DMS53 treated with DMSO at 0.1 percent for 48 hours (cell line): ENCODE measurements around the gene FGD6.
A peak's percentile ranks its signal among the peaks of the same experiment; 100 is the strongest.
"Not testable (repeated sequence)": the region's sequence is repeated elsewhere in the genome, so short reads cannot be mapped to it uniquely, and the experiment has no call there.

Experiments used
- DNase-seq: peaks from one replicate; lab custom pipeline; 2025; ENCODE audit not compliant: unreplicated experiment; lab: John Stamatoyannopoulos, UW

Gene FGD6

DNA sequence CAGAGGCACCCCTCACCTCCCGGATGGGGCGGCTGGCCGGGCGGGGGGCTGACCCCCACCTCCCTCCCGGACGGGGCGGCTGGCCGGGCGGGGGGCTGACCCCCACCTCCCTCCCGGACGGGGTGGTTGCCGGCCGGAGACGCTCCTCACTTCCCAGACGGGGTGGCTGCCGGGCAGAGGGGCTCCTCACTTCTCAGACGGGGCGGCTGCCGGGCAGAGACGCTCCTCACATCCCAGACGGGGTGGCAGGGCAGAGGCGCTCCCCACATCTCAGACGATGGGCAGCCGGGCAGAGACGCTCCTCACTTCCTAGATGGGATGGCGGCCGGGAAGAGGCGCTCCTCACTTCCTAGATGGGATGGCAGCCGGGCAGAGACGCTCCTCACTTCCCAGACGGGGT lies 18.4 kb upstream of the FGD6 start:
- DNase-seq = not testable (repeated sequence)

GRCh38 chr12:95234187-95234586 lies 16.9 kb upstream of the FGD6 start:
- DNase-seq = not testable (repeated sequence)

DNA sequence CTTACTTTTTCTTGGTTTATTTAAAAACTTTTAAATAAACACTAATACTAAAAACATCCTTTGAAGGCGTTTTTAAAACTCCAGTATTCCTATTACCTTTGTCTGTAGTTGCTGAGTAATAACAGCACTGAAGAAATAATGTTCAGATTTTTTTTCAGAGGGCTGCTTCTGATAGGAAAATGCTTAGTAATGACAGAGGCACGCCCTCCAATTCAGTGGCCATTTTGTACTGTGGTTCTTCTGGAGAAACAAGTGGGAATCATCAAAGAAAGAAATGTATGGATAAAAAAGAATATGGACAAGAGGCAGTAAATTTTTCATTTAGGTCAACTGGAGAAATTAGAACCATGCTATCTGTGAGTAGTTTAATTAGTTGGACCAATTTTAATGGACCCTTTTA lies 13.9 kb upstream of the FGD6 start:
- no peak for DNase-seq

DNA sequence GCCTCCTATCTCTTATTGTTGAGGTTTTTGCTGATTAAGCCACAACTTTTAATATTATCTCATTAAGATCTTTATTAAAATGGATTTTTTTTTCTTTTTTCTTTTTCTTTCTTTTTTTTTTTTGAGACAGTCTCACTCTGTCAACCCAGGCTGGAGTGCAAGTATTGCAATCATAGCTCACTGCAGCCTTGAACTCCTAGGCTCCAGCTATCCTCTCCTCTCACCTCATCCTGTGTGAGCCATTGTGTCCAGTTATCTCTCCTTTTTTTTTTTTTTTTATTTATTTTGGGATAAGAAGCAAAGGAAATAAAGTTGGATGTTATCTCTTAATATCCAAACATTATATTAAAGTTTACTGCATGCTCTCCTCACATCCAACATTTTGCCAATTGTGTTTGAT lies 13.0 kb upstream of the FGD6 start:
- DNase-seq = no peak

DNA sequence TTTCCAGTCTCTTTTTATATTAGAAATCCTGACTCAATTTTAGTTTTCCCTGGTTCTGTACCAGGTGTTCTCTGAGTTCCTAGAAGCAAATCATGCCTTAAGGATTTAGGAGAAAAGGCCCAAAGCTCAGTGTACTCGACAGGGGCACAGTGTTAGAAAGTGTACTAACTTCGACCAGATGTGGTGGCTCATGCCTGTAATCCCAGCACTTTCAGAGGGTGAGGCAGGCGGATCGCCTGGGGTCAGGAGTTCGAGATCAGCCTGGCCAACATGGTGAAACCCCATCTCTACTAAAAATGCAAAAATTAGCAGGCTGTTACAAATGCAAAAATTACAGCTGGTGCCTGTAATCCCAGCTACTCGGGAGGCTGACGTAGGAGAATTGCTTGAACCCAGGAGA lies 12.4 kb upstream of the FGD6 start:
- DNase-seq = no peak

DNA sequence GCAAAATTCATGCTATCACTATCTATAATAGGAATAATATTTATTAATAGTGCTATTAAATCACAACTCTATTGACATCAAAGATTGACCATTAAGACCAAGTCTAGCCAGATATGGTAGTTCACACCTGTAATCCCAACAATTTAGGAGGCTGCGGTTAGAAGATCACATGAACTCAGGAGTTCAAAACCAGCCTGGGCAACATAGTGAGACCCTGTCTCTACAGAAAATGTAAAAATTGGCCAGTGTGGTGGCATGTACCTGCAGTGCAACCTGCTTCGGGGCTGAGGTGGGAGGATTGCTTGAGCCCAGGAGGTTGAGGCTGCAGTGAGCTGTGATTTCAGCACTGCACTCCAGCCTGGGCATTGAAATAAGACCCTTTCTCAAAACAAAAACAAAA lies 11.3 kb upstream of the FGD6 start:
- no peak for DNase-seq

DNA sequence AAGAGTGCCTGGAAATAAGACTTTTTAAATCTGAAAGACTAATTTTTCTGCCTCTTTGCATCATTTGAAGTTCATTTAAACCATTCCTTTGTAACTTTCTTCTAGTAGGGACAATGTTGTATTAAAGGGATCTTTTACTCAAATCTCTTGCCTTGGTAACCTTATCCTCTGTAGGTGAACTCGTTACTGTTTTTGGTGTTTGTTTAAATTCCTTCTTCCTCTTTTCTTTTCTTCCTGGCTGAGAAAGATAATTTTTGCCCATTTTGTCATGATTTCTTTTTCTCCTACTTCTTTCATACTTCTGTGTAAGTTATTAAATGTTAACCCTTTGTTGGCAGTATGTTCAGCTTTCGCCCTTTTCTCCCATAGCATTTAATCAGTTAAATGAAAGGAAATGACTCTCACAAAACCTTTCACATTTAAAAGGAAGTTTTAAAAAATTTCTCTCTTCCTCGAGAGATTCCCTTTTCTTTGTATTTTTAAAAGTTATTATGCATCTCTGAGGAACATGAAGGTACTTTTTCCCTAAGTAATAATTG lies 10.6 kb upstream of the FGD6 start:
- DNase-seq = no peak

GRCh38 chr12:95225645-95226212 lies 8.5 kb upstream of the FGD6 start:
- DNase-seq = no peak

DNA sequence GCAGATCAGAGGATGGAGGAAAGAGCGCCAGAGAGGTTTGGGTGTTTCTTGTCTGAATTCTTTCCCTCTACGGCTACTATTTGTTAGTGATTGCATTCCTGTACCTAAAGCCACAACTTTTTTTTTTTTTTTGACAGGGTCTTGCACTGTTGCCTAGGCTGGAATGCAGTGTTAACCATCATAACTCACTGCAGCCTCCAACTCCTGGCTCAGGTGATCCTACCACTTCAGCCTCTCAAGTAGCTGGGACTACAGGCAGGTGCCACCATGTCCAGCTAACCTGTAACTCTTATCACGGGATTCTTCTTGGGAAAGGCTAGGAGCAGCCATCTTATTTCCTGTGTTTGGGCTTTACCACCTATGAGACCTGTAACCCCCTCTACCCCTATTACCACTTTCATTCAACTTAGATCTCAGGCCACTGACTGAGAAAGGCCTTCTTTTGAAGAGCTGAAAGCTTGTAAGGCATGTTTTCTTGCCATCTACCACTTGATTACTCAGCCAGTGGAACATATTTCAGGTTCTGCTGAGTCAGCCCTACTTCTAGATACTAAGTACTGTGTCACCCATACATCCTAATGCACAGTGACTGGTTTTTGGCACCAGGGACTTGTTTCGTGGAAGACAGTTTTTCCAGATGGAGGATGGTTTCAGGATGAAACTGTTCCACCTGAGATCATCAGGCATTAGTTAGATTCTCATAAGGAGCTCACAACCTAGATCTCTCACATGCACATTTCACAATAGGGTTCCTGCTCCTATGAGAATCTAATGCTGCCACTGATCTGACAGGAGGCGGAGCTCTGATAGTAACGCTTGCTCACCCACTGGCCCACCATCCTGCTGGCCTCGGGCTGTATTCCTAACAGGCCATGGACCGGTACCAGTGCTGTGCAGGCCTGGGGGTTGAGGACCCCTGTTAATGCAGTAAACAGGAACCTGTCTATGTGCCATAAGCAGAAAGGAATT lies 7.2 kb upstream of the FGD6 start:
- no peak for DNase-seq

GRCh38 chr12:95220726-95221125 lies 3.5 kb upstream of the FGD6 start:
- DNase-seq = no peak

DNA sequence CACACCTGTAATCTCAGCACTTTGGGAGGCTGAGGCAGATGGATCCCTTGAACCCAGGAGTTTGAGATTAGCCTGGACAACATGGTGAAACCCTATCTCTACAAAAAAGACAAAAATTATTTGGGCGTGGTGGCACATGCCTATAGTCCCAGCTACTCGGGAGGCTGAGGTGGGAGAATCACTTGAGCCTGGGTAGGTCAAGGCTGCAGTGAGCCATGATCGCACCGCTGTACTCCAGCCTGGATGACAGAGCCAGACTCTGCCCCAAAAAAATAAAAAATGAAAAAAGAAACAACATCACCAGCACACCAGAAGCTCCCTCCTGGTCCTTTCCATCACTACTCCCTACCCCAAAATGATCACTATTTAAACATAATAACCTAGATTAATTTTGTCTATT lies 2.9 kb upstream of the FGD6 start:
- no peak for DNase-seq

GRCh38 chr12:95218150-95219133 lies 1.2 kb upstream of the FGD6 start:
- DNase-seq = peak; percentile 65

- DNase-seq = peak; percentile 75
Measured at GRCh38 chr12:95216711-95217376, 423 bp downstream of the FGD6 start.

GRCh38 chr12:95215949-95216348 lies 1.3 kb downstream of the FGD6 start:
- DNase-seq = peak; percentile 54

DNA sequence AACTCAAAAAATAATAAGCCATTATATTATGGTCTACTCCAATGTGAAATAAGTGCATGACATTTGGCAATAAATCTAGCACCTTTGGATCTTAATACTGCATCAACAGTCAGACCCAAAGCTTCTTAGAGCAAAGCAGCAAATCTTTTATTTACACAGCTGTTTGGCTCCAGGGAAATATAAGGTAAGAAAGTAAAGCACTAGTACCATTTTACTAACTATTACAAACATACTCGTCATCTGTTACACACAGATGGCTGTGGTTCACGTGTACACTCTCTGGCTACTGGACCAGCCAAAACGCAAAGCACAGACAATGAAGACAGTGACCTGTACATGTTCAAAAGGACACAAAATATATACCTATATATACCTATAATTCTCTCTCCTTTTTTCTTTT lies 2.8 kb downstream of the FGD6 start:
- DNase-seq = peak; percentile 87

DNA sequence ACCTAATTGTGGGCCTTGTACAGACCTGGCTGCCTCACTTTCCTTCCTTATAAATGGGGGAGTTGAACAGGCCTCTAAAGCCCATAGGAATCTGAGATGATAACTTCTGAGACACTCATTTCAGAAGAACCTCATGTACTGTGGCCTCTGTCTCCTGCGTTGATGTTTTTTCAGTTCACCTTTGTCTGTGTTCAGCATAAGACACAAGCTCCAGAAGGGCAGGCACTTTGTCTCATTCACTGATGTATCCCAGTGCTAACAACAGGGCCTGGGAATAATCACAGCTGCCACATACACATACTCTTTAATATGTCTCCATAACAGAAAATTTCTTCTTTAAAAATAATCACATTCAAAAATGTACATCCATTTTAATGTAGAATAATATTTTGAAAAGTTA lies 3.3 kb downstream of the FGD6 start:
- peak; percentile 70 for DNase-seq

DNA sequence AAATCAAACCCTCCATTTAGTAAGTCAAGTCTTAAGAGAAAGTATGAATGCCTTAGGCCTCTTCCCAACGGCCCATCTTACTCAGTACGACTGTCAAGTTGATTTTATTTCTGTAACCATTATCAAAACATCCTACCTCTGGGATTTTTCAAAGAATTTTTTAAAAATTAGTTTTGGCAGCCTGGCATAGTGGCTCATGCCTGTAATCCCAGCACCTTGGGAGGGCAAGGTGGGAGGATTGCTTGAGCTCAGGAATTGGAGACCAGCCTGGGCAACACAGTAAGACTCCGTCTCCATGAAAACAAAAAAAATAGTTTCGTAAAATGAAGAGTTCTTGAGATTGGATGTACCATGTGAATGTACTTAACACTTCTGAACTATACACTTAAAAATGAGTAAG lies 4.1 kb downstream of the FGD6 start:
- DNase-seq = no peak

GRCh38 chr12:95212586-95212985 lies 4.7 kb downstream of the FGD6 start:
- DNase-seq = no peak

DNA sequence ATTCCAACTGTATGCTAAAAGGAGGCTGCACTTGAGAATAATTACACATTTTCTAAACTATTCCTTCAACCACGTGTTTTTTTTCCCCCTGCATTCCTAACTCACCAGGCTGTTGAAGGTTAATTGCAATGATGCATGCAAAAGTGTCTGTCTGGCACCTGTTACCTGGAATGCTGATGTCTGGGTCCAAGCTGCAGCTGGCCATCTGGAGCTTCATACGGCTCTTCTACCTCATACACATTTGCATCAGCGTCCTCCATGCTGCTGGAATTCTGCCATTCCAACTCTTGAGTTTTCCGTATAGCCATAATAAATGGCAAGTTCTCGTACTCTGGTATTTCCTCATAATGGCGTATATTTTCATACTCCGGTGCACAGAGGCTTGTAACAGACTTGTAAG lies 8.6 kb downstream of the FGD6 start:
- DNase-seq = peak; percentile 90

DNA sequence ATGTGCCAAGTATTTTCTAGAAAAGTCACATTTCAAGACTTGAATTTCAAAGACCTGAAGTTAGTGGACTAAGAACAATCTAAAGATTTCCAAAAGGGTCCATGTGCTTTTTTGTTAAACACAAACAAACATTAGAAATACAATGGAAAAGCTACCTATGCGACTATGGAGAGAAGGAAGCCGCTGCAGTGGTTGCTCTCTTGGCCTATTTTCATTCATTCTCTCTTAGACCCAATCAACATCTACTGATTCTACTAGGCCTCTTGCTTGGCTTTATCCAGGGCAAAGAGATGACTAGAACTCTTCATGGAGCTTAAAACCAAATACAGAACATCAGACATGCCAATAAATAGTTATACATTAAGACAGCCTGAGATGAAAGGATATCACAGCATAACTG lies 9.9 kb downstream of the FGD6 start:
- DNase-seq = no peak

- DNase-seq = no peak
Measured at GRCh38 chr12:95206916-95207315, 10.4 kb downstream of the FGD6 start.
